ENCODE data around the gene C1QTNF12. TPM values are rescaled to one million over a fixed set of nuclear protein-coding genes. Genes with fewer than 3 reads are reported as not detected.

The C1QTNF12 gene
- total RNA-seq, 2 experiments from 2014 or later, result 2.2 to 4.4 TPM

DNA sequence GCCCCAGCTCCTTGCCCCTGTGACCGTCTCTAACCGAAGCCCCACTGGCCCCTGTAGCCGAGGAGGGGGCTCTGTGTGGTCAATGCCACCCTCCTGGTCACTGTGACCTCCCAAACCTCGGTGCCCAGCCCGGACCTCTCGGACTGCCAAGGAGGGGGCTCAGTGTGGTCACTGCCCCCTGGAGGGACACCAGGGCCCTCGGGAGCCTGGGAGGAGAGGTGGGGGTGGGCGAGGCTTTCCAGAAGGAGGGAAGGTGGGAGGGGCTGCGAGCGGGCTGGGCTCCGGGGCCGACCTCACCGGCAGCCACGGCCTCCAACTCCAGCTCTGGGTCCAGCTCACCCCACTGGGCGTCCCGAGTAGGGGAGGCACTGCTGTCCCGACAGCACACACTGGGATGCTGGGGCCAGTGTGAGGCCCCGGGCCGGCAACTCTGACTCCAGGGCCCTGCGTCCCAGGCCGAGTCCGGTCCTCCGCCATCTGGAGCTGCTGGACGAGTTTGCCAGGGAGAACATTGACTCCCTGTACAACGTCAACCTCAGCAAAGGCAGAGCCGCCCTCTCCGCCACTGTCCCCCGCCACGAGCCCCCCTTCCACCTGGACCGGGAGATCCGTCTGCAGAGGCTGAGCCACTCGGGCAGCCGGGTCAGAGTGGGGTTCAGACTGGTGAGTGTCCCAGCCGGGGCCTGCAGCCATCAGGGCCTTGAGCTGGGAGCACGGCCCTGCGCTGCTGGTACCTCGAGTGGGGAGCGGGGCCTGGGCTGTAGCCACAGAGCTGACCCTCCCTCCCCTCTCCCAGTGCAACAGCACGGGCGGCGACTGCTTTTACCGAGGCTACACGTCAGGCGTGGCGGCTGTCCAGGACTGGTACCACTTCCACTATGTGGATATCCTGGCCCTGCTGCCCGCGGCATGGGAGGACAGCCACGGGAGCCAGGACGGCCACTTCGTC, 40.1 kb upstream of the C1QTNF12 start:
- Mint-ChIP-seq H3K4me3 (no peak overlapping the region), H3K27me3 (no peaks in the 10 kb centered on the region), H3K9me3 (no peaks in the 10 kb centered on the region), H3K4me1 (peaks cover 2% of the 10 kb centered on the region), H3K36me3 (no peaks in the 10 kb centered on the region), H3K27ac (no peak overlapping the region)
- ATAC-seq (ENCODE audit: low read depth) (no peak), DNase-seq (peak; percentile 31)
- POLR2A ChIA-PET, result no interaction called here

DNA sequence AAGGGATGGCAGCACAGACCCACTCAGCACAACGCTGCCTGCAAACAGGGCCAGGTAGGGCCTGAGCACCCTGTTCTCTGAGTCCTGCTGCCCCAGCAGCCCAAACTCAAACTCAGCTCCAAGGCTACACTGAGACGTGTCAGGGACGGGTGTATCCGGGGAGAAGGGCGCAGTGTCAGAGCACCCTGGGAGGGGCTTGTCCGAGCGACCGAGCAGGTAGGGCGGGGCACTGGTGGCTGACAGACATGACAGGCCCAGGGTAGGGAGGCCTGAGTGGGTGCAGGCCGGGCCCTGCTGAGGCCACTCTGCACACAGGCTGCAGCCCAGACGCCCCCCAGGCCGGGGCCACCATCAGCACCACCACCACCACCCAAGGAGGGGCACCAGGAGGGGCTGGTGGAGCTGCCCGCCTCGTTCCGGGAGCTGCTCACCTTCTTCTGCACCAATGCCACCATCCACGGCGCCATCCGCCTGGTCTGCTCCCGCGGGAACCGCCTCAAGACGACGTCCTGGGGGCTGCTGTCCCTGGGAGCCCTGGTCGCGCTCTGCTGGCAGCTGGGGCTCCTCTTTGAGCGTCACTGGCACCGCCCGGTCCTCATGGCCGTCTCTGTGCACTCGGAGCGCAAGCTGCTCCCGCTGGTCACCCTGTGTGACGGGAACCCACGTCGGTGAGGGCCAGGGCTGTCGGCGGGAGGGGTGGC, 39.2 kb upstream of the C1QTNF12 start:
- DNase-seq, result peak; percentile 31
- no peaks in the 10 kb centered on the region for H3K36me3 Mint-ChIP-seq
- POLR2A ChIA-PET, result interaction anchor here (1.2 kb wide), 1 partner anchor 11 kb away, joined by 3 read pairs; no protein-coding TSS in a partner anchor
- no peak overlapping the region for H3K4me3 Mint-ChIP-seq
- H3K9me3 Mint-ChIP-seq, result no peaks in the 10 kb centered on the region
- peaks cover 2% of the 10 kb centered on the region for H3K4me1 Mint-ChIP-seq
- no peak overlapping the region for H3K27ac Mint-ChIP-seq
- H3K27me3 Mint-ChIP-seq, result no peaks in the 10 kb centered on the region
- ATAC-seq (ENCODE audit: low read depth), result no peak

DNA sequence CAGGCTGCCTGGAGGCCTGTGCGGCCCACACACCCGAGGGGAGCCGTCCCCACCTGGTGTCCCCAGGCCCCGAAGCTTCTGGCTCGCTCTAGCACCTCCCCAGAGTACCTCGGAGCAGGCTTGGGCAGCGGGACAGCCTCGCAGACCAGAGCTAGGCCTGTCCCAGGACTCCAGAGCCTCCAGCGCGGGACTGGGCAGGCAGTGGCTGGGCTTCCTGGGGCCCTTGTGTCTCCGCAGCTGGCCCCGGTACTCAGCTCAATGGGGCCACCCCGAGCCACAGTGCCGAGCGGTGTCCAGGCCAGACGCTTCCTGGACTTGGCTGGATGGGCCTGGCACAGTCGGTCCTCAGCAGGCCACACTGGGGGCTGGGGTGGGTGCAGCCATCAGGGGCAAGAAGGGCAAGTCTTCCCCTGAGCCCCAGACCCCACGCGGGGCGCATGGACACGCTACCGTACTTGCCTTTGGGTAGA, 38.6 kb upstream of the C1QTNF12 start:
- Mint-ChIP-seq H3K27me3 (no peaks in the 10 kb centered on the region), H3K36me3 (no peaks in the 10 kb centered on the region), H3K27ac (no peak overlapping the region), H3K4me1 (peaks cover 2% of the 10 kb centered on the region), H3K9me3 (no peaks in the 10 kb centered on the region), H3K4me3 (no peak overlapping the region)
- POLR2A ChIA-PET, result interaction anchor here (1.2 kb wide), 1 partner anchor 11 kb away, joined by 3 read pairs; no protein-coding TSS in a partner anchor
- ATAC-seq (ENCODE audit: low read depth), result no peak
- DNase-seq, result no peak

DNA sequence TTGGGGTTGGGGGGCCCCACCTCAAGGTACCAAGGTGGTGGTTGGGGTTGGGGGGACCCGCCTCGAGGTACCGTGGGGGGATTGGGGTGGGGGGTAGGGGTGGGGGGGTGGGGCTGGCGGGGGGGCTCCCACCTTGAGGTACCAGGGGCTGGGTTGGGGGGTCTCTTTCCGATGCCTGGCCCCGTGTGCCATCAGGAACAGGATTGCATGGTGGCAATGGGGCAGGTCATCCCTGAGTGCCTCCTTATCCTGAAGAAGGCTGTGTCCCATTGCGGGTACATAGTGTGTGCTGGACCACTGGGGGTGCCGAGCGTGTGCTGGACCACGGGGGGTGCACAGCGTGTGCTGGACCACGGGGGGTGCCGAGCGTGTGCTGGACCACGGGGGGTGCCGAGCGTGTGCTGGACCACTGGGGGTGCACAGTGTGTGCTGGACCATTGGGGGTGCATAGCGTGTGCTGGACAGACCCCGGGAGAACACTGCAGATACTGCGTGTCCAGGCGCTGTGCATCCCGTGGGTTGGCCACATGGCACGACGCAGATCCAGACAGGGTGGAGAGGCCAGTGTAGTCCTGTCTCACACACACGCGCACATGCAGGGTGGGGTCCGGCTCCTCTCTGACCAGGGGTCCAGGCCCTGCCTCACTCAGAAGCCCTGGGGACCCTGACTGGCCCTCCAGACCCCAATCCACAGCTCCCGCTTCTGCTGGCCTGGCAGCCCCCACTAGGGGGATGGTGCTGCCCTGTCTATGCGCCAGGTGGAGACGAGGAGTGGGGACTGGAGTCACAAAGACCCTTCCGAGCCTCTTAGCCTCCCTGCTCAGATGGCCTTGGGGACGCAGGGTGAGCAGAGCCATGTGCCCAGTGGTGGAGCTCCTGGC, 37.9 kb upstream of the C1QTNF12 start:
- H3K4me1 Mint-ChIP-seq, result peaks cover 2% of the 10 kb centered on the region

DNA sequence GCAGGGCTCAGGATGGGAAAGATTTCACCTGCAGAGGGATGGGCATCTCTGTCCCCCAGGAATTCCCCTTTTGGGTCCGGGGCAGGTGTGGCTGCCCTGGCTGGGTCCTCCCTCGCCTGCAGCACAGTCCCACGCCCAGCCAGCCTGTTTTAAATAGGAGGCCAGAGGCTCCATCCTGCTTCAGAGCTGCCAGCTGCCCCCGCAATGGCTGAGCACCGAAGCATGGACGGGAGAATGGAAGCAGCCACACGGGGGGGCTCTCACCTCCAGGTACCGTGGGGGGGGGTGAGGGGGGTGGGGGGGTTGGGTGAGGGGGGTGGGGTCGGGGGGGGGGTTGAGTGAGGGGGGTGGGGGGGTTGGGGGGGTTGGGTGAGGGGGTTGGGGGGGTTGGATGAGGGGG, 37.3 kb upstream of the C1QTNF12 start:
- no peaks in the 10 kb centered on the region for H3K27me3 Mint-ChIP-seq
- DNase-seq (no peak), ATAC-seq (ENCODE audit: low read depth) (no peak)
- no peaks in the 10 kb centered on the region for H3K9me3 Mint-ChIP-seq
- no peak overlapping the region for H3K4me3 Mint-ChIP-seq
- H3K27ac Mint-ChIP-seq, result no peak overlapping the region
- POLR2A ChIA-PET, result no interaction called here
- peaks cover 2% of the 10 kb centered on the region for H3K4me1 Mint-ChIP-seq
- H3K36me3 Mint-ChIP-seq, result no peaks in the 10 kb centered on the region

More for the DNA sequence above, 37.9 kb upstream of the C1QTNF12 start:
- H3K36me3 Mint-ChIP-seq, result no peaks in the 10 kb centered on the region
- POLR2A ChIA-PET, result interaction anchor here (1.2 kb wide), 1 partner anchor 10 kb away, joined by 3 read pairs; no protein-coding TSS in a partner anchor
- no peaks in the 10 kb centered on the region for H3K9me3 Mint-ChIP-seq
- H3K27ac Mint-ChIP-seq, result no peak overlapping the region
- H3K27me3 Mint-ChIP-seq, result no peaks in the 10 kb centered on the region
- H3K4me3 Mint-ChIP-seq, result no peak overlapping the region
- DNase-seq (no peak), ATAC-seq (ENCODE audit: low read depth) (no peak)

DNA sequence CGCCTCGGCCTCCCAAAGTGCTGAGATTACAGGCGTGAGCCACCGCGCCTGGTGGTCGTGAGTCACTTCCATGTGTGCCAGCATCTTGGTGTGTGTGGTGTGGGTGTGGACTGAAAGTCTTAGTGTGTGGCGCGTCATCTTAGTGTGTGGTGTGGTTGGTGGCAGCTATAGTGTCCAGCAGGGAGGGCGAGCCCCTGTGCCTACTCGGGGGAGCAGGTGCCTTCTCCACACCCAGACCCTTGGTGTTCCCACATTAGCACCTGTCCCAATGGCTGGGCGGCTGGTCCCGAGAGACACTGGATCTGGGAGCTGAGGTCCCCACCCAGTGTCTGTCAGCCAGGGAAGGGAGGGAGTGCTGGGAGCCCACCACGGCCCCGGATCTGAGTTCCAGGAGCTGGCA, 36.5 kb upstream of the C1QTNF12 start:
- peaks cover 2% of the 10 kb centered on the region for H3K4me1 Mint-ChIP-seq
- no peak overlapping the region for H3K4me3 Mint-ChIP-seq
- POLR2A ChIA-PET, result no interaction called here
- H3K27me3 Mint-ChIP-seq, result no peaks in the 10 kb centered on the region
- no peaks in the 10 kb centered on the region for H3K36me3 Mint-ChIP-seq
- ATAC-seq (ENCODE audit: low read depth) (no peak), DNase-seq (no peak)
- no peak overlapping the region for H3K27ac Mint-ChIP-seq
- H3K9me3 Mint-ChIP-seq, result no peaks in the 10 kb centered on the region

DNA sequence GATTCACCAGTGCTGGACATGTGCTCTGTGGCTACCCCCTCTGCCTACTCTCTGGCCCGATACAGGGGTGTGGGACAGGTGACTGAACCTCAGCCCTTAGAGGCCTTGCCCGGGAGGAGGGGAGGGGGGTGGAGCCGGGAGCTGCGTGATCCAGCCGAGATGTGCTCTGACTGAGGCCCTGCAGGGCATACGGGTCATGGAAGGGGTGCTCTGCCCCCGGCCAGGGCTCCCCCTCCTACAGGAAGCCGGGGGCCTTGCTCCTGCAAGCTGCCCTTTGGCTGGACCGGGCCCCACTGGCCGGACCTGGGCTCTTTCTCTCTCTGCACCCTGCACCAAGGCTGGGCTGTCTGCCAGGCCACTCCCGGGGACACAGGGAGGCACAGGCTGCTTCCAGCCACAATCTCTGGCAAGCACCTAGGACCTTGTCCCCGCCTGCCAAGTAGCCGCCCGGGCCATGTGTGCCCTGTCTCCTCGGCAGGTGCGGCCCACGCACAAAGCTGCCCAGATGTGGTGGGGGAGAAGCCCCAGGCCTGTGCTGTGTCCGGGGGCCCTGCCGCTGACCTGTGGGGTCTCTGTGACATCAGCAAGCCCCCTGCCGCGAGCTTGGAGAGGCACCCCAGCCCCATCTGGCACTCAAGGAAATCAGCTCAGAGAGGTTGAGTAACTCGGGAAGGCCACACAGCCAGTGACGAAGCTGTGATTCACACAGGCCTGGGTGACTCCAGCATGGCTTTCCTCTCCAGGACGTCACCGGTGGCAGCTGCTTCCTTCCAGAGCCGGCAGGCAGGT, 35.2 kb upstream of the C1QTNF12 start:
- ATAC-seq (ENCODE audit: low read depth), result no peak
- no peak overlapping the region for H3K27ac Mint-ChIP-seq

DNA sequence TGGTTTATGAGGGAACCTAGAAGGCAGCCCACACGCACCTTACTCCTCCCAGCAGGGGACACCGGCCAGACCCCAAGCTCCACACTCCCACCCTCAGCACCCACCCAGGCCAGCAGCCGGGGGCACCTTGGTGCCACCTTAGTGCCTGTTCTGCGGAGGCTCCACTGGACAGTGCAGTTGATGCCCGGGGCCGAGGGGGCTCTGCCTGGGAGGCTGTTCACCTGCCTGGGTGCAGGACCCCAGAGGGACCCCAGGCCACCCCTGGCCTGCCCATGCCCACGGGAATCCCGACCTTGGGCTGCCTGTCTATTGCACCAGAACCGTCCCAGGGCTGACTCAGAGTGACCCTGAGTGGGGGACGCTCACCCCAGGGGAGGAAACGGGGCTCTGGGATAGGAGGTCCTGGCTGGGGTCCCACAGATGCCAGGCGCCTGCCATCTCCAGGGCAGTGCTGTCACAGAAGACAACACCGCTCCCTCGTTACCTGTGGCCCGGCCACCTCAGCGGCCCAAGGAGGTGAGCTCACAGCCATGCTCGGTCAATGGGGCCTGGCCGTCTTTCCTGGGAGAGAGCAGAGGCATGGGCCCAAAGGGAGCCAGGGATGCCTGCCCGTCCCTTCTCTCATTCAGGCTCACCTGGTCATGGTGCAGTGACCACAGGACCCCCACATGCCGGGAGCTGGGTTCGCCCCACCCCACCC, 34.4 kb upstream of the C1QTNF12 start:
- no peak for ATAC-seq (ENCODE audit: low read depth)
- DNase-seq, result no peak
- POLR2A ChIA-PET, result no interaction called here
- Mint-ChIP-seq H3K36me3 (no peaks in the 10 kb centered on the region), H3K9me3 (no peaks in the 10 kb centered on the region), H3K4me3 (no peak overlapping the region), H3K4me1 (peaks cover 2% of the 10 kb centered on the region), H3K27ac (no peak overlapping the region), H3K27me3 (no peaks in the 10 kb centered on the region)

More for the DNA sequence above, 35.2 kb upstream of the C1QTNF12 start:
- H3K27me3 Mint-ChIP-seq, result no peaks in the 10 kb centered on the region
- H3K9me3 Mint-ChIP-seq, result no peaks in the 10 kb centered on the region
- peaks cover 2% of the 10 kb centered on the region for H3K4me1 Mint-ChIP-seq
- H3K36me3 Mint-ChIP-seq, result no peaks in the 10 kb centered on the region
- no peak for DNase-seq
- POLR2A ChIA-PET, result no interaction called here
- no peak overlapping the region for H3K4me3 Mint-ChIP-seq

DNA sequence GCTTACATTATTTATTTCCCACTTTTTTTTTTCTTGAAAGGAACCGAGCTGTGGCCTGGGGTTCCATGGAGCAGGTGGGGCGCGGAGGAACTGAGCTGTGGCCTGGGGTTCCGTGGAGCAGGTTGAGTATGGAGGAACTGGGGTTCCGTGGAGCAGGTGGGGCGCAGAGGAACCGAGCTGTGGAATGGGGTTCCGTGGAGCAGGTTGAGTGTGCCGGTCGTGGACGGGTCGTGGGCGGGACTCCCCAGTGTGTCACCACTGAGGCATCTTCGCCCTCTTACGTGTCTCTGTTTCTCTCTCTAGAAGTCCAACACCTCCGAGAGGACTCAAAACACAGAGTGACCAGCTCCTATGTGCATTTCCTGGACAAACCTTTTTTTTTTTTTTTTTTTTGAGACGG, 32.5 kb upstream of the C1QTNF12 start:
- ATAC-seq (ENCODE audit: low read depth) (no peak), DNase-seq (no peak)
- POLR2A ChIA-PET, result no interaction called here
- Mint-ChIP-seq H3K9me3 (no peaks in the 10 kb centered on the region), H3K36me3 (no peaks in the 10 kb centered on the region), H3K4me1 (peaks cover 6% of the 10 kb centered on the region), H3K27me3 (no peaks in the 10 kb centered on the region), H3K4me3 (no peak overlapping the region), H3K27ac (no peak overlapping the region)

DNA sequence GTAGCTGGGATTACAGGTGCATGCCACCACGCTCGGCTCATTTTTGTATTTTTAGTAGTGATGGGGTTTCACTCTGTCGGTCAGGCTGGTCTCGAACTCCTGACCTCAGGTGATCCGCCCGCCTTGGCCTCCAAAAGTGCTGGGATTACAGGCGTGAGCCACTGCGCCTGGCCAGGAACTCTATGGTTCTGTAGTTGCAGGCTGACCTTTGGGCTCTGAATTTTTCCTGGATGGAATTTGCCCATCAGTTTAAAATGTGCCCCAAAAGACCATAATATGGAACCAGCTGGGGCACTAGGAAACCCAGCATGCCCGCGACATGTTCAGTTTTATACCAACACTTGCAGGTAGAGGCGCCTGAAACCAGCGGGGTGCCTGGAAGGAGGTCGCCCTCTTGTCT, 32.1 kb upstream of the C1QTNF12 start:
- POLR2A ChIA-PET, result no interaction called here
- peaks cover 6% of the 10 kb centered on the region for H3K4me1 Mint-ChIP-seq
- no peaks in the 10 kb centered on the region for H3K27me3 Mint-ChIP-seq
- H3K27ac Mint-ChIP-seq, result no peak overlapping the region
- H3K4me3 Mint-ChIP-seq, result no peak overlapping the region
- DNase-seq (no peak), ATAC-seq (ENCODE audit: low read depth) (no peak)
- no peaks in the 10 kb centered on the region for H3K36me3 Mint-ChIP-seq
- no peaks in the 10 kb centered on the region for H3K9me3 Mint-ChIP-seq

DNA sequence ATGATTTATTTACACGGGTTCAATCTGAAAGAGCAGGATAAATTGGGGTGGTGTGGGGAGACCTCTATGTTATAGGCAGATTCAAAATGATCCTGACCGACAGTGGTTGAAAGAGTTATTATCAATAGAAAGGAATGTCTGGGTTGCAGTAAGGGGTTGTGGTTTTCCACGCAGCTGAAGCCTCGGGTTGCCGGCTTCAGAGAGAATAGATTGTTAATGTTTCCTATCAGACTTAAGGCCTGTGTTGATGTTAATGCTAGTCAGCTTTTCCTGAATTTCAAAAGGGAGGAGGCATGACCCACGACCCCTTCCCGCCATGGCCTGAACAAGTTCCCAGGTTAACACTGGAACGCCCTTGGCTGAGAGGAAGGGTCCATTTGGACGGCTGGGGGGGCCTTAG, 29.3 kb upstream of the C1QTNF12 start:
- DNase-seq (no peak), ATAC-seq (ENCODE audit: low read depth) (no peak)
- Mint-ChIP-seq H3K27ac (peak overlapping the region; percentile 37), H3K36me3 (peaks cover 3% of the 10 kb centered on the region), H3K27me3 (no peaks in the 10 kb centered on the region), H3K4me1 (peaks cover 16% of the 10 kb centered on the region), H3K9me3 (no peaks in the 10 kb centered on the region), H3K4me3 (peak overlapping the region; percentile 11)
- POLR2A ChIA-PET, result no interaction called here

DNA sequence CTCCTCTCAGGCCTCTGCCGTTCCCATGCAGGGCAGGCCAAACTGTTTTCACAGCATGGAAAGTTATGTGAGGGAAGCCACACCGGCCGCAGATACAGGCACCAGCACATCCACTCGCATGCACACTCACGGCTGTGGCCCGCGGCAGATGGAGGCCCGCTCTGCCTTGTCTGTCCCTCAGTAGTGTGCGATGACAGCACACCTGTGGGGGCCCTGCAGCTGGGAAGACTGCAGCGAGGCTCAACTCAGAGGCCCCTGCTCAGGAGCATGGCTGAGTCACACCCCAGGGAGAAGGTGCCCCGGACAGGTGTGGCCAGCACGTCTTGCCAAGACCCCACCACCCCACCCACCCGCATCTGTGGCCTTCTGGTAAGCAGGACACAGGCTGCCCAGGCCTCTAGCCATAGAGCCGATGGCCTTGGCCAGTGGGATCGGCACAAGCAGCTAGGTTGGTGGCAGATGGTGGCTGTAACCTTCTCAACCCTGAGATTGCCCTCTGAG, 28.5 kb upstream of the C1QTNF12 start:
- no peaks in the 10 kb centered on the region for H3K27me3 Mint-ChIP-seq
- DNase-seq (no peak), ATAC-seq (ENCODE audit: low read depth) (no peak)
- peaks cover 24% of the 10 kb centered on the region for H3K4me1 Mint-ChIP-seq
- POLR2A ChIA-PET, result interaction anchor here (0.9 to 1.7 kb wide), 3 partner anchors 10 to 125 kb away, joined by 3 to 4 read pairs (median 4); partner anchors contain the start of gene CCNL2
- no peaks in the 10 kb centered on the region for H3K9me3 Mint-ChIP-seq
- peak overlapping the region; percentile 65 for H3K4me3 Mint-ChIP-seq
- peaks cover 7% of the 10 kb centered on the region for H3K36me3 Mint-ChIP-seq
- H3K27ac Mint-ChIP-seq, result peak overlapping the region; percentile 48
